CD4-positive, alpha-beta T cell (primary cell): ENCODE results near the gene SENP3. TPM values are rescaled to one million over a fixed set of nuclear protein-coding genes. Genes with fewer than 3 reads are reported as not detected.

ENCODE experiments used
- ATAC-seq: fragments of 200-7000 bp; cut with Tn5 transposase; one replicate; pipeline ENCODE4 v1.10.0; 2022; ENCODE audit warnings: mild to moderate bottlenecking; ENCODE audit not compliant: poor library complexity
- CTCF ChIA-PET: fragments of 350-600 bp; sonication (Branson Sonifier 250); formaldehyde crosslinking; loops from one replicate; lab custom pipeline; 2021; ENCODE audit warnings: antibody characterized with exemption, inconsistent platforms; lab: Charles Lee
- POLR2A ChIA-PET: fragments of 350-600 bp; sonication (Branson Sonifier 250); formaldehyde crosslinking; loops from one replicate; lab custom pipeline; 2021; ENCODE audit warnings: antibody characterized with exemption, inconsistent platforms; lab: Charles Lee
- DNase-seq, 14 experiments: peaks; one replicate each; pipeline ENCODE4 v3.0.0-alpha.2; 2013 to 2020; ENCODE audit warnings: mixed read lengths in 2 of 14
- H3K27ac ChIP-seq, 2 donors: one replicate each; pipeline versions ENCODE4 v1.5.1 to v1.7.0; 2013; ENCODE audit warnings: low read length in 2 of 2, low read depth in 1 of 2, mild to moderate bottlenecking in 1 of 2
- H3K27me3 ChIP-seq, 2 experiments: 1 replicate in 1 of 2; 2 replicates in 1 of 2; pipeline versions ENCODE4 v1.6.1 to v1.7.0; 2013; ENCODE audit warnings: low read length in 2 of 2, control low read depth in 1 of 2, mild to moderate bottlenecking in 1 of 2, moderate library complexity in 1 of 2; ENCODE audit not compliant: insufficient read depth in 2 of 2, control insufficient read depth in 1 of 2
- H3K36me3 ChIP-seq: one replicate; pipeline ENCODE4 v1.6.1; 2013; ENCODE audit warnings: low read length, control low read depth; ENCODE audit not compliant: insufficient read depth
- H3K4me1 ChIP-seq: one replicate; pipeline ENCODE4 v1.6.1; 2013; ENCODE audit warnings: low read length, control low read depth; ENCODE audit not compliant: insufficient read depth
- H3K4me3 ChIP-seq: one replicate; pipeline ENCODE4 v1.5.1; 2013; ENCODE audit warnings: mild to moderate bottlenecking, low read length, moderate library complexity
- H3K9me3 ChIP-seq, 2 experiments: 1 replicate in 1 of 2; 2 replicates in 1 of 2; pipeline versions ENCODE4 v1.6.1 to v1.7.0; 2013; ENCODE audit warnings: low read length in 2 of 2, mild to moderate bottlenecking in 2 of 2, control low read depth in 1 of 2, moderate library complexity in 1 of 2; ENCODE audit not compliant: control insufficient read depth in 1 of 2, insufficient read depth in 1 of 2
- H3K27ac Mint-ChIP-seq: one replicate; pipeline ENCODE4 v1.8.0; 2020; ENCODE audit warnings: mixed read lengths
- H3K27me3 Mint-ChIP-seq: one replicate; pipeline ENCODE4 v1.8.0; 2021; ENCODE audit warnings: mixed read lengths
- H3K36me3 Mint-ChIP-seq: one replicate; pipeline ENCODE4 v1.8.0; 2021; ENCODE audit warnings: low read depth, mixed read lengths
- H3K4me1 Mint-ChIP-seq: one replicate; pipeline ENCODE4 v1.8.0; 2021; ENCODE audit warnings: low read depth, mixed read lengths
- H3K4me3 Mint-ChIP-seq: one replicate; pipeline ENCODE4 v1.8.0; 2020; ENCODE audit warnings: mild to moderate bottlenecking, mixed read lengths
- H3K9me3 Mint-ChIP-seq: one replicate; pipeline ENCODE4 v1.8.0; 2020; ENCODE audit warnings: mixed read lengths
- CTCF ChIP-seq: fragments of 200-600 bp; IDR thresholded peaks from one replicate; pipeline ENCODE4 v1.8.0; 2022; ENCODE audit warnings: antibody characterized with exemption, mild to moderate bottlenecking
- intact Hi-C, 2 experiments: fragments of 100-400 bp; cut with DNase I in 1 of 2; cut with micrococcal nuclease in 1 of 2; formaldehyde crosslinking; loops; one replicate each; pipeline versions ENCODE4 v1.15.1 to v1.9.0; 2023 to 2025; cut with DNase I, micrococcal nuclease
- total RNA-seq, 174 experiments: library from RNA in 2 of 174; stranded (reverse) in 2 of 174; gene quantifications; one replicate each; pipeline ENCODE4 v1.2.3 and lab custom pipeline; 2021 to 2026

The SENP3 gene
- total RNA-seq, 2 experiments from 2014 or later: 27.7 to 28.9 TPM

GRCh38 chr17:7559320-7560171 is 2.2 kb upstream of the SENP3 start:
- Histone ChIP-seq H3K27me3 (no peaks in the 10 kb centered on the region), H3K4me1 (peaks cover 78% of the 10 kb centered on the region), H3K36me3 (peaks cover 20% of the 10 kb centered on the region), H3K4me3 (peak overlapping the region; percentile 41), H3K9me3 (no peaks in the 10 kb centered on the region), H3K27ac (no peak overlapping the region)
- peak overlapping the region; percentile 95 for H3K4me3 Mint-ChIP-seq
- intact Hi-C loops: loop anchor here (1.0 to 5.0 kb wide), 4 partner anchors 75 to 307 kb away; partner anchors contain the start of genes CTDNEP1 (in 1 of the 2), ELP5 (in 1 of the 2) and POLR2A (in 1 of the 2)
- H3K4me1 Mint-ChIP-seq: peaks cover 50% of the 10 kb centered on the region
- peak overlapping the region; percentile 63 for H3K27ac Mint-ChIP-seq
- ChIA-PET POLR2A (interaction anchor here (1.0 to 4.8 kb wide), 11 partner anchors 10 to 209 kb away, joined by 3 to 51 read pairs (median 6); partner anchors contain the start of genes MPDU1, TMEM256 and TNFSF12), CTCF (interaction anchor here (1.0 to 2.9 kb wide), 19 partner anchors 11 to 231 kb away, joined by 3 to 48 read pairs (median 10); partner anchors contain the start of genes ACAP1, CD68, FXR2 and MPDU1)
- H3K27me3 Mint-ChIP-seq: no peaks in the 10 kb centered on the region
- ATAC-seq (no peak), DNase-seq (no peak)
- peaks cover 32% of the 10 kb centered on the region for H3K36me3 Mint-ChIP-seq
- no peak for TF ChIP-seq CTCF
- H3K9me3 Mint-ChIP-seq: no peaks in the 10 kb centered on the region

- Histone ChIP-seq H3K36me3 (peaks cover 29% of the 10 kb centered on the region), H3K27me3 (no peaks in the 10 kb centered on the region), H3K27ac (peak overlapping the region; percentile 88 to 96), H3K4me3 (peak overlapping the region; percentile 91), H3K4me1 (peaks cover 70% of the 10 kb centered on the region), H3K9me3 (no peaks in the 10 kb centered on the region)
- POLR2A ChIA-PET: interaction anchor here (0.6 to 4.8 kb wide), 31 partner anchors 8 to 326 kb away, joined by 3 to 51 read pairs (median 5); partner anchors contain the start of genes ACAP1, DVL2, FXR2 and MPDU1
- Mint-ChIP-seq H3K27me3 (no peaks in the 10 kb centered on the region), H3K4me3 (peak overlapping the region; percentile 95), H3K36me3 (peaks cover 41% of the 10 kb centered on the region), H3K27ac (peak overlapping the region; percentile 93), H3K4me1 (peaks cover 44% of the 10 kb centered on the region), H3K9me3 (no peaks in the 10 kb centered on the region)
- intact Hi-C loops: loop anchor here (1.0 to 5.0 kb wide), 8 partner anchors 12 to 308 kb away; partner anchors contain the start of genes CTDNEP1 (in 1 of the 2), ELP5 (in 1 of the 2), POLR2A (in 1 of the 2) and TMEM102 (in 1 of the 2)
- CTCF ChIA-PET: interaction anchor here (0.7 to 2.9 kb wide), 30 partner anchors 8 to 323 kb away, joined by 3 to 48 read pairs (median 6); partner anchors contain the start of genes ACAP1, CD68, FXR2 and MPDU1
- no peak for TF ChIP-seq CTCF
- ATAC-seq: peak; percentile 20
- DNase-seq: peak in 12 of 14 experiments; percentile 30 to 76 (median 49)
Observed at GRCh38 chr17:7560172-7561027, 1.3 kb upstream of the SENP3 start.
